IPS DF 4.7 (cell line): Measurements from ENCODE around the gene NF1.
"Not testable (repeated sequence)": the region's sequence is repeated elsewhere in the genome, so short reads cannot be mapped to it uniquely, and the experiment has no call there.

Experiments
- DNase-seq: peaks from one replicate; pipeline ENCODE4 v3.0.0-alpha.2; 2013; ENCODE audit warnings: low spot score; ENCODE audit errors: extremely low read depth

The NF1 gene

GRCh38 chr17:31321966-31322365 is 227.2 kb downstream of the NF1 start:
- DNase-seq: no peak

GRCh38 chr17:31323551-31323950 is 228.8 kb downstream of the NF1 start:
- no peak for DNase-seq

- no peak for DNase-seq
These were observed 232.9 kb downstream of the NF1 start for GRCh38 chr17:31327534-31328159.

DNA sequence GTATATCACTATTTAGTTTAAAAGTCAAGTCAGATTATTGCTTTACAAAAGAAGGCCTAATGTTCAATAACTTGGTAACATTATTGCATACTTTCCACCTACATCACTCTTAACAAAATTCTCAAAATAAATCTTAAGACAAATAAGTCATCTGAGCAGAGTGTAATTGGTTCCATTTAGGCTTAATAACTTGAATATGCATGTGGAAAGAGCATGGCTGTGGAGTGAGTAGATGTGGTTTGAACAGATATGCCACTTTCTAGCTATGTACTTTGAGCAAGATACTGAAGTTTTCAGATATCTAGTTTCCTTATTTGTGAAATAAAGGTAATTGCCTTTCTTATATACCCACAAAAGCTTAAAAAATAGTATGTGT is 233.4 kb downstream of the NF1 start:
- DNase-seq: no peak

GRCh38 chr17:31329221-31329620 is 234.4 kb downstream of the NF1 start:
- DNase-seq: no peak

- no peak for DNase-seq
These were observed 245.3 kb downstream of the NF1 start for GRCh38 chr17:31339906-31340661.

- not testable (repeated sequence) for DNase-seq
These were observed 250.5 kb downstream of the NF1 start for GRCh38 chr17:31345191-31345747.

DNA sequence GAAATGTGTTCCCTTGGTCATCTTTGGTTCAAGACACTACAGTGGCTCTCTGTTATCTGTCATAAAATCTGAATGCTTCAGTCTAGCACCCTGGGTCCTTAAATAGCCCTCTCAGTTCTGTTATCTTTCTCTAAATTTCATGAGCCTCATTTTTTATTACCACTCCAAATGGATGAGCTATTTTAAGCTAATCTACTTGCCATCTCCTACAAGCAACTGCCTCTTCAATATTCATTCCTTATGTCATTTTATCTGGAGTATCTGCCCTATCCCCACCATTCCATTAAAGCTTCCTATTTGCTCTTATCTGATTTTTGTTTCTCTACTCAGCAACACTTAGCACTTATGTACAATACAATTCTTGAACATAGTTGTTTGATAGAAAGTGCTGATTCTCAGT is 254.7 kb downstream of the NF1 start:
- no peak for DNase-seq

GRCh38 chr17:31355935-31356334 is 261.2 kb downstream of the NF1 start:
- DNase-seq: no peak

DNA sequence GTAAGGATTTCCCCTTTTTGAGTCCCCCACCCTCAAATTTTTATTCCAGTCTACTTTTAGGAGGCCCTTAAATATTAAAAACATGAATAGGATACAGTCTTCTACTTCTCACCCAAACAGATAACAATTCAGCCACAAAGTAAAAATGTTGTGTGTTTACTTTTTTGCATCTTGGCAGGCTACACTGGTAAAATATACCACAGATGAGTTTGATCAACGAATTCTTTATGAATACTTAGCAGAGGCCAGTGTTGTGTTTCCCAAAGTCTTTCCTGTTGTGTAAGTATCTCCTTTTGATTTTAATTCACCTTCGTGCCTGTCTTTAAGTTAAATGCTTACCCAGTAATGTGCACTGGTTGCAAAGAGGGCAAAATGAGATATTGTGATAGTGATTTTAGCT is 262.3 kb downstream of the NF1 start:
- no peak for DNase-seq

DNA sequence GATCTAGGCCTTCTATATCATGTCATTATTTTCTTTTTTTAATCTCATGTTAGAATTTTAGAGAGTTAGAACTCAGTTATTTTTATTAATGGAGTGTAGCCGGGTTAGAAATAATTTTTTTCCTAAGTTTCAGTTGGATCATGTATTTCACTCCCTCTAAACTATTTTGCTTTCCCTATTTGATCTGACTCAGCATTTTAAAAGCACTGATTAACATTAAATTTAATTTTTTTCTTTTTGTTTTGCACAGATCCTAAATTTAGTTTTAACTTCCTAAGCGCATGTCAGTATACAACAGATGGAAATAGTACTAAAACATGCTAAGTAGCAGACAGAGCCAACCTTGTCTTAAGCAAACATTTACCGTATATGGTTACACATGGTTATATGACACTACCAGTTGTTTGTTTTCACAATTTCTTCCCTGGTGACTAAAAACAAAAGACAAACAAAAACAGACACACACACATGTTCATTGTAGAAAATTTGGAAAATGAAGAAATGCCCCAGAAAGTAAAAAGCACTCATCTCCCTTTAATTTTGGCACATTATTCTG is 263.1 kb downstream of the NF1 start:
- no peak for DNase-seq

DNA sequence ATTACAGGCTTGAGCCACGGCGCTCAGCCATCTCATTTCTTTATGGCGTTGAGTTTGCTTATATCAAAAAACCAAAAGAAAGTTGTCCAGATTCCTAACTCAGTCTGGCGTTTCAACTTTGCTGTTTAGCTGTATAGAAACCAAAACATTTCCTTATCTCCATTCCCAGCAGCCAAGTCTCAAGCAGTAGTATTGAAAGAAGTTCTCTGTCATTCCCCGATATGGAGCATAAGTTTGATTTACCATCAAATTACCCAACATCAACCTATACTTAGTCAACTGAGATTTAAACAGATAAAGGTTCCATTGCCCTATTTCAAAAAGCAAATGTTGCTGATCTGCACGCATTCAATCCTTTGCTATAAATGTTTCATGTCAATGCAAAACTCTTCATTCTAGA is 269.2 kb downstream of the NF1 start:
- DNase-seq: no peak

DNA sequence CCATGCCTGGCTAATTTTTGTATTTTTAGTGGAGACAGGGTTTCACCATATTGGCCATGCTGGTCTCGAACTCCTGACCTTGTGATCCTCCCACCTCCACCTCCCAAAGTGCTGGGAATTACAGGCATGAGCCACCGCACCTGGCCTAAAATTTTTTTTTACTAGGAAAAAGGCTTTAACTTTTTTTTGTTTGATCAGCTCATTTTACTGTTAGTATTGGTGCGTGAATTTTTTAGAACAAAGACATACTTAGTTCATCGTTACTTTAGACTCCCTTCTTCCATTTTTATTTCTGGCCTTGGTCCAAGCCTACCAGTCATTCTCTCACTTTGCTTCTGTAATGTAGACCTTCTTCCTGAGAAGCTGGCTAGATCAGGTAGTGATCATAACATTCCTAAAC is 271.3 kb downstream of the NF1 start:
- DNase-seq: no peak

DNA sequence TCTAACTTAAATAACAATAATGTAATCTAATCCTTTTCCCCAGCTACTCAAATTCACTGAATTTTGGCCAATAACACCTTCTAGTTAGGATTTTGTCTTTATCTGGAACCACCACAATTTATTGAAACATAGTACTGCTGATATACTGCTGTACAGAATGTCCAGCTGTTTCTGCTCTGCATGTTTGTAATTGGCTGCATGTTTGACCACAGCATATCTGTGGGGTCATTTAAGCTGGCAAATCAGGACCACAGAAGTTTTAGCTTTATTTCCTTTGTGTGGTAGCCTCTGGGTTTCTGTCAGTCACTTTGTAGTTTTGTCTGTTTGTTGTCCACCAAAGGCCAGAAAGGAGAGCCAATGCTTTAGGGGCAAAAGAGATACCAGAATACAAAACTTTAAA is 274.5 kb downstream of the NF1 start:
- no peak for DNase-seq

GRCh38 chr17:31371511-31372097 is 276.8 kb downstream of the NF1 start:
- no peak for DNase-seq

- no peak for DNase-seq
These were observed 278.6 kb downstream of the NF1 start for GRCh38 chr17:31373150-31374093.

GRCh38 chr17:31374094-31374447 is 279.3 kb downstream of the NF1 start:
- DNase-seq: no peak

GRCh38 chr17:31374503-31374902 is 279.7 kb downstream of the NF1 start:
- no peak for DNase-seq

DNA sequence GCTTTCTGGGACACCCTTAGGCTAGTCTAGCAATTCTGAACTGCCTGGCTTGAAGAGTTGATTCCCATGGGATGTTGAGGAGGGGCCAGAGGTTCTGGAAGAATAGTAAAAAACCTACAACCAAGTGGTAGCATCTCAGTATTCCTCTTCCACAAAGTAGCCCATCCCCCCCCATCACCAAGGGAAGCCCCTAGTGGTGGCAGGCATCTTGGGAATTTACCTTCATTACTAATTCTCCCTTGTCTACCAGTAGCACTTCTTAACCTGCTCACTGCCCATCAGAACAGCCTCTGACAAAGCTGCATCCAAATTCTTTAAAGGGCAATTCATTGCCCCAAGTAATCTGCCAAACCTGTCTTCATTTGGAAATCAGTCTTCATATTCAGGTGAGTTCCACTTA is 283.9 kb downstream of the NF1 start:
- no peak for DNase-seq

- no peak for DNase-seq
These were observed 284.9 kb downstream of the NF1 start for GRCh38 chr17:31379597-31380205.

DNA sequence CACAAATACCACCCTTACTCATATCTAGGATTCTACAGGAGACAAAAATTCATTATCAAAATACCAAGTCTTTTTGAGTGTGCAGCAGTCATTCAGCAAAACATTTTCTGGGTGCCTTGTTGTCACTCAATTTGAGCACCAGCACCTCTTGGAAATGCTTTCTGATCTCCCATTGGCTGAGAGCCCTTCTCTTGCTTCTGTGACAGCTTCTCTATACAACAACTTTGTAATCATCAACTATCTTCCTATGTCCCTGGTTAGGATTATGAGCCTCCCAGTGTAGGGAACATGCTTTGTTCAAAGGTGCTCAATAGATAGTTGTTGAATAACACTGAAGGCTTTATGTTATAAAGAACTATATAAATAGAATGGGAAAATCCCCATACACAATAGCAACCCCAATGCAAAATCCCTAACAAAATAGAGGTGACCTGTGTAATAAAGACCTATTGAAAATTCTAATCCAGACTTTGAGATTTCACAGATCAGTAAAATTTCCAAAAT is 286.4 kb downstream of the NF1 start:
- no peak for DNase-seq
